Measurements from ENCODE around the gene RUVBL2. TPM values are rescaled to one million over a fixed set of nuclear protein-coding genes. Genes with fewer than 3 reads are reported as not detected.

RUVBL2 gene
- total and polyA plus RNA-seq, 10 donors, result 32.0 to 58.4 (median 40.4) TPM

DNA sequence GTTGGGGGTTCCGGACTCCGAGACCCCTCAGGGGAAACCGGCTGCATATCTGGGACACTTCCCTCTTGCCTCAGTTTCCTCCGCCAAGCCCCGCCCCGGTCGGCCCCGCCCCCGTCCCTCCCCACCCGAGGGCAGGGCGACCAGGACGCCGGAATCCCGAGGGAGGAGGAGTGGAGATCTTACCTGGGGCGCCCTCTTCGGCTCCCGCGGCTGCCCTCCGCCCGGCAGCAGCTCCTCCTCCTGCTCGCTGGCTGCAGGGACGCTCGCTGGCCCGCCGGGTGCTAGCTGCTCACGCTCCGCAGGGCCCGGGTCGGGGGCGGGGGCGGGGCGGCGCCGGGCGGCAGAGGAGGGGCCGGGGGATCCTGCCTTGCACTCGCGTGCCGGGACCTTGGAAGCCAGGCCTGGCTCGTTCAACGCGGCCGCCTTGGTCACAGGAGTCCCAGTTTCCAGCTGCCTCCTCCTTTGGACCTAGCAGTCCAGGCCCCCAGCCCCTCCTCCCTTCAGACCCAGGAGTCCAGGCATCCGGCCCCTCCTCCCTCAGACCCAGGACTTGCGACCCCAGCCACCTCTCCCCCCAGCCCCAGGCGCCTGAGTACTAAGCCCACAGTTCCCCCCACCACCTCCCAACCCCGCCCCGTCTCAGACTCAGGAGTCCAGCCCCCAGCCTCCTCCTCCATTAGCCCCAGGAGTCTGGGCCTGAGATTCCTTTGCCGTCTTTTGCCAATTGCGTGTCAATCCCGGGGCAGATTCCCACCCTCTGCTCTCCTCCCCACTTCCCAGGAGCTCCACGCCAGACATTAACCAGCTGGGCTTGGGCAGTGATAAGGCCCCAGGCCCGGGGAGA is 71.3 kb downstream of the RUVBL2 start, which contains the start of gene NTF4:
Gene NTF4, minus strand, starts transcription at position 51 of the 844 bp plus-strand sequence. CDS start 2,821 bp downstream, outside the sequence.
- 6 to 18% (median 7%) methylated on average over 22 to 53 of the region's 53 CpGs for WGBS, 5 donors
- H3K9me3 ChIP-seq, result no peaks in the 10 kb centered on the region
- H3K27ac ChIP-seq, result no peak within 1 kb of the TSS
- peaks cover 0 to 10% (median 6%) of the 10 kb centered on the region in 6 donors for H3K4me1 ChIP-seq
- TF ChIP-seq, protein P1, sequence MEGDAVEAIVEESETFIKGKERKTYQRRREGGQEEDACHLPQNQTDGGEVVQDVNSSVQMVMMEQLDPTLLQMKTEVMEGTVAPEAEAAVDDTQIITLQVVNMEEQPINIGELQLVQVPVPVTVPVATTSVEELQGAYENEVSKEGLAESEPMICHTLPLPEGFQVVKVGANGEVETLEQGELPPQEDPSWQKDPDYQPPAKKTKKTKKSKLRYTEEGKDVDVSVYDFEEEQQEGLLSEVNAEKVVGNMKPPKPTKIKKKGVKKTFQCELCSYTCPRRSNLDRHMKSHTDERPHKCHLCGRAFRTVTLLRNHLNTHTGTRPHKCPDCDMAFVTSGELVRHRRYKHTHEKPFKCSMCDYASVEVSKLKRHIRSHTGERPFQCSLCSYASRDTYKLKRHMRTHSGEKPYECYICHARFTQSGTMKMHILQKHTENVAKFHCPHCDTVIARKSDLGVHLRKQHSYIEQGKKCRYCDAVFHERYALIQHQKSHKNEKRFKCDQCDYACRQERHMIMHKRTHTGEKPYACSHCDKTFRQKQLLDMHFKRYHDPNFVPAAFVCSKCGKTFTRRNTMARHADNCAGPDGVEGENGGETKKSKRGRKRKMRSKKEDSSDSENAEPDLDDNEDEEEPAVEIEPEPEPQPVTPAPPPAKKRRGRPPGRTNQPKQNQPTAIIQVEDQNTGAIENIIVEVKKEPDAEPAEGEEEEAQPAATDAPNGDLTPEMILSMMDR (IDR thresholded peaks at IDR 0.05 in 8 of 11, conservative IDR thresholded peaks at IDR 0.05 in 3 of 11), result no peak
- TF ChIP-seq POLR2A (IDR thresholded peaks at IDR 0.05), result no peak
- TF ChIP-seq POLR2AphosphoS5 (IDR thresholded peaks at IDR 0.05), result no peak
- peaks cover 0 to 99% (median 57%) of the 10 kb centered on the region in 7 donors for H3K27me3 ChIP-seq (replicated peaks in 1 of 7)
- intact Hi-C loops (cut with DNase I; ENCODE audit: low total_unique reads), result no loop called here
- no peak for DNase-seq
- no peaks in the 10 kb centered on the region for H3K36me3 ChIP-seq
- H3K4me3 ChIP-seq, result peak within 1 kb of the TSS in 1 of 8 donors; percentile 49

Small RNA genes within 50 kb of the gene (microRNA-seq; reads per million reads assigned to microRNA genes)
- 0 reads per million in 3 donors for gene MIR6798

Small RNA genes within 50 kb of the gene (small RNA-seq; reads per million reads assigned to genes)
- gene MIR6798, result 0 reads per million in 4 donors

Other genes with a start within 250 kb of the RUVBL2 start
- gene IZUMO1, start 247.0 kb upstream of the RUVBL2 start, total RNA-seq, result 1 to 10 TPM in 5 of 7 donors, under 1 TPM in 1, not detected in 1; 0.84 to 5.3 (median 1.8) TPM
- gene IZUMO1, start 247.0 kb upstream of the RUVBL2 start, polyA plus RNA-seq, result 1 to 10 TPM in 1 of 3 donors, under 1 TPM in 2; 0.26 to 1.0 (median 0.50) TPM
- gene FUT1, start 241.2 kb upstream of the RUVBL2 start, total RNA-seq, result 10 to 100 TPM in 4 of 7 donors, 1 to 10 TPM in 3; 5.6 to 22.9 (median 10.0) TPM
- 1 to 10 TPM; 1.0 to 6.5 (median 2.7) TPM for gene FUT1, start 241.2 kb upstream of the RUVBL2 start, polyA plus RNA-seq
- gene FGF21, start 238.4 kb upstream of the RUVBL2 start, total RNA-seq, result not detected
- gene FGF21, start 238.4 kb upstream of the RUVBL2 start, polyA plus RNA-seq, result not detected
- gene BCAT2, start 182.9 kb upstream of the RUVBL2 start, total RNA-seq, result 10 to 100 TPM; 15.5 to 25.3 (median 20.4) TPM
- 10 to 100 TPM; 25.5 to 31.7 (median 29.4) TPM for gene BCAT2, start 182.9 kb upstream of the RUVBL2 start, polyA plus RNA-seq
- gene HSD17B14, start 157.4 kb upstream of the RUVBL2 start, total RNA-seq, result 10 to 100 TPM in 3 of 7 donors, 1 to 10 TPM in 4; 2.4 to 14.7 (median 8.1) TPM
- gene HSD17B14, start 157.4 kb upstream of the RUVBL2 start, polyA plus RNA-seq, result 10 to 100 TPM; 10.1 to 16.5 (median 11.2) TPM
- 10 to 100 TPM in 6 of 7 donors, 1 to 10 TPM in 1; 8.6 to 24.2 (median 16.0) TPM for gene PLEKHA4, start 125.3 kb upstream of the RUVBL2 start, total RNA-seq
- gene PLEKHA4, start 125.3 kb upstream of the RUVBL2 start, polyA plus RNA-seq, result 10 to 100 TPM; 12.2 to 20.6 (median 13.8) TPM
- gene PPP1R15A, start 121.5 kb upstream of the RUVBL2 start, total RNA-seq, result 10 to 100 TPM; 30.2 to 74.2 (median 47.6) TPM
- 10 to 100 TPM; 18.5 to 54.5 (median 21.5) TPM for gene PPP1R15A, start 121.5 kb upstream of the RUVBL2 start, polyA plus RNA-seq
- 1 to 10 TPM in 3 of 7 donors, under 1 TPM in 3, not detected in 1; 0.34 to 5.0 (median 1.3) TPM for gene TULP2, start 95.1 kb upstream of the RUVBL2 start, total RNA-seq
- gene TULP2, start 95.1 kb upstream of the RUVBL2 start, polyA plus RNA-seq, result under 1 TPM in 2 of 3 donors, not detected in 1; 0.14 to 0.32 TPM
- gene NUCB1, start 93.6 kb upstream of the RUVBL2 start, total RNA-seq, result 100 to 1,000 TPM; 217 to 321 (median 268) TPM
- gene NUCB1, start 93.6 kb upstream of the RUVBL2 start, polyA plus RNA-seq, result 100 to 1,000 TPM in 1 of 3 donors, 10 to 100 TPM in 2; 67.6 to 125 (median 72.4) TPM
- gene DHDH, start 60.2 kb upstream of the RUVBL2 start, total RNA-seq, result 1 to 10 TPM in 4 of 7 donors, under 1 TPM in 2, not detected in 1; 0.51 to 4.5 (median 2.5) TPM
- 1 to 10 TPM; 1.2 to 2.6 (median 1.2) TPM for gene DHDH, start 60.2 kb upstream of the RUVBL2 start, polyA plus RNA-seq
- 100 to 1,000 TPM in 6 of 7 donors, 10 to 100 TPM in 1; 65.9 to 158 (median 113) TPM for gene BAX, start 39.0 kb upstream of the RUVBL2 start, total RNA-seq
- 100 to 1,000 TPM; 131 to 219 (median 177) TPM for gene BAX, start 39.0 kb upstream of the RUVBL2 start, polyA plus RNA-seq
- over 10,000 TPM in 2 of 7 donors, 1,000 to 10,000 TPM in 5; 4,960 to 10,995 (median 6,703) TPM for gene FTL, start 28.6 kb upstream of the RUVBL2 start, total RNA-seq
- gene FTL, start 28.6 kb upstream of the RUVBL2 start, polyA plus RNA-seq, result over 10,000 TPM in 1 of 3 donors, 1,000 to 10,000 TPM in 2; 5,646 to 14,078 (median 8,665) TPM
- gene GYS1, start 578 bp upstream of the RUVBL2 start, total RNA-seq, result 10 to 100 TPM; 23.3 to 47.1 (median 32.1) TPM
- 10 to 100 TPM; 11.9 to 20.0 (median 15.1) TPM for gene GYS1, start 578 bp upstream of the RUVBL2 start, polyA plus RNA-seq
- under 1 TPM in 1 of 7 donors, not detected in 6; 0.79 TPM for gene LHB, start 23.2 kb downstream of the RUVBL2 start, total RNA-seq
- gene LHB, start 23.2 kb downstream of the RUVBL2 start, polyA plus RNA-seq, result 1 to 10 TPM in 2 of 3 donors, under 1 TPM in 1; 0.50 to 1.5 (median 1.5) TPM
- not detected for gene CGB3, start 30.4 kb downstream of the RUVBL2 start, total RNA-seq
- gene CGB3, start 30.4 kb downstream of the RUVBL2 start, polyA plus RNA-seq, result not detected
- not detected for gene CGB2, start 38.0 kb downstream of the RUVBL2 start, total RNA-seq
- not detected for gene CGB2, start 38.0 kb downstream of the RUVBL2 start, polyA plus RNA-seq
- gene CGB1, start 43.0 kb downstream of the RUVBL2 start, total RNA-seq, result not detected
- under 1 TPM in 1 of 3 donors, not detected in 2; 0.35 TPM for gene CGB1, start 43.0 kb downstream of the RUVBL2 start, polyA plus RNA-seq
- not detected for gene CGB5, start 50.0 kb downstream of the RUVBL2 start, total RNA-seq
- gene CGB5, start 50.0 kb downstream of the RUVBL2 start, polyA plus RNA-seq, result not detected
- not detected for gene CGB8, start 55.2 kb downstream of the RUVBL2 start, total RNA-seq
- gene CGB8, start 55.2 kb downstream of the RUVBL2 start, polyA plus RNA-seq, result not detected
- gene CGB7, start 63.9 kb downstream of the RUVBL2 start, total RNA-seq, result not detected
- gene CGB7, start 63.9 kb downstream of the RUVBL2 start, polyA plus RNA-seq, result under 1 TPM in 2 of 3 donors, not detected in 1; 0.03 to 0.06 TPM
- gene NTF4, start 70.9 kb downstream of the RUVBL2 start, total RNA-seq, result not detected
- not detected for gene NTF4, start 70.9 kb downstream of the RUVBL2 start, polyA plus RNA-seq
- not detected for gene KCNA7, start 78.8 kb downstream of the RUVBL2 start, total RNA-seq
- under 1 TPM in 1 of 3 donors, not detected in 2; 0.02 TPM for gene KCNA7, start 78.8 kb downstream of the RUVBL2 start, polyA plus RNA-seq
- 100 to 1,000 TPM; 238 to 337 (median 270) TPM for gene SNRNP70, start 91.6 kb downstream of the RUVBL2 start, total RNA-seq
- 100 to 1,000 TPM; 198 to 559 (median 421) TPM for gene SNRNP70, start 91.6 kb downstream of the RUVBL2 start, polyA plus RNA-seq
- 1 to 10 TPM; 2.7 to 9.6 (median 5.5) TPM for gene LIN7B, start 120.5 kb downstream of the RUVBL2 start, total RNA-seq
- gene LIN7B, start 120.5 kb downstream of the RUVBL2 start, polyA plus RNA-seq, result 1 to 10 TPM; 7.2 to 9.5 (median 9.2) TPM
- 1 to 10 TPM in 4 of 7 donors, under 1 TPM in 2, not detected in 1; 0.70 to 5.4 (median 1.6) TPM for gene C19orf73, start 125.3 kb downstream of the RUVBL2 start, total RNA-seq
- 1 to 10 TPM; 3.9 to 5.5 (median 4.2) TPM for gene C19orf73, start 125.3 kb downstream of the RUVBL2 start, polyA plus RNA-seq
- 1 to 10 TPM; 3.6 to 9.5 (median 5.4) TPM for gene PPFIA3, start 125.7 kb downstream of the RUVBL2 start, total RNA-seq
- 10 to 100 TPM in 1 of 3 donors, 1 to 10 TPM in 2; 6.9 to 17.2 (median 8.4) TPM for gene PPFIA3, start 125.7 kb downstream of the RUVBL2 start, polyA plus RNA-seq
- under 1 TPM in 2 of 7 donors, not detected in 5; 0.27 to 0.47 TPM for gene HRC, start 161.5 kb downstream of the RUVBL2 start, total RNA-seq
- gene HRC, start 161.5 kb downstream of the RUVBL2 start, polyA plus RNA-seq, result under 1 TPM; 0.07 to 0.27 (median 0.22) TPM
- 10 to 100 TPM in 5 of 7 donors, 1 to 10 TPM in 2; 3.6 to 28.7 (median 13.2) TPM for gene TRPM4, start 163.9 kb downstream of the RUVBL2 start, total RNA-seq
- 10 to 100 TPM in 1 of 3 donors, 1 to 10 TPM in 2; 3.3 to 18.7 (median 4.6) TPM for gene TRPM4, start 163.9 kb downstream of the RUVBL2 start, polyA plus RNA-seq